Measurements from ENCODE around the gene KLF2.

DNA sequence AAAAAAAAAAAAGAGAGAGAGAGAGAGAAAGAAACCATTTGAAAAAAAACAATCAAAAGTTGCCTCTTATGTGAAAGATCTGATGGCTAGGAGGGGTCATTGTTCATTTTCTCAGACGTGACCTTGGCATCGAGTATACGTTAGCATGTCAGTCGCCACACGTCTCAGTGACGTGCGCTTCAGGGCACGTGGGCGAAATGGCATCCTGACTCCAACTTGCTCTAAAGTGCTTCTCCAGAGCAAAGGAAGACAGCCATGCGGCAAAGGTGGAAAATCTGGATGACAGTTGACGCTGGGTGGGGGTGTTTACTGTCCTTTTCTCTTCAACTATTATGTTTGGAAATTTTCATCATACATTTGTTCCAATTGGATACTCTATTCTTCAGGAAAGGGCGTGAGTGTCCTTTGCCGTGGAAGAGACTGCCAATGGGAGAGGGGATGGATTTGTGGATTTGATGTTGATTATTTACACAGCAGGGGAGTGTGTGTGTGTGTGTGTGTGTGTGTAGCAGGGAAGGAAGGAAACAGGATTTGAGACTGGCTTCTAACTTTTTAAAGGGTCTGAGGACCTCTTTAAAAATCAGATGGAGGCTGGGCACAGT is 25.0 kb downstream of the KLF2 start:
- TF ChIP-seq, protein P1, sequence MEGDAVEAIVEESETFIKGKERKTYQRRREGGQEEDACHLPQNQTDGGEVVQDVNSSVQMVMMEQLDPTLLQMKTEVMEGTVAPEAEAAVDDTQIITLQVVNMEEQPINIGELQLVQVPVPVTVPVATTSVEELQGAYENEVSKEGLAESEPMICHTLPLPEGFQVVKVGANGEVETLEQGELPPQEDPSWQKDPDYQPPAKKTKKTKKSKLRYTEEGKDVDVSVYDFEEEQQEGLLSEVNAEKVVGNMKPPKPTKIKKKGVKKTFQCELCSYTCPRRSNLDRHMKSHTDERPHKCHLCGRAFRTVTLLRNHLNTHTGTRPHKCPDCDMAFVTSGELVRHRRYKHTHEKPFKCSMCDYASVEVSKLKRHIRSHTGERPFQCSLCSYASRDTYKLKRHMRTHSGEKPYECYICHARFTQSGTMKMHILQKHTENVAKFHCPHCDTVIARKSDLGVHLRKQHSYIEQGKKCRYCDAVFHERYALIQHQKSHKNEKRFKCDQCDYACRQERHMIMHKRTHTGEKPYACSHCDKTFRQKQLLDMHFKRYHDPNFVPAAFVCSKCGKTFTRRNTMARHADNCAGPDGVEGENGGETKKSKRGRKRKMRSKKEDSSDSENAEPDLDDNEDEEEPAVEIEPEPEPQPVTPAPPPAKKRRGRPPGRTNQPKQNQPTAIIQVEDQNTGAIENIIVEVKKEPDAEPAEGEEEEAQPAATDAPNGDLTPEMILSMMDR (IDR thresholded peaks at IDR 0.05) = no peak
- no peak for TF ChIP-seq EZH2 (IDR thresholded peaks at IDR 0.05; ENCODE audit: borderline replicate concordance, insufficient read depth, low read depth, low read length, poor library complexity, severe bottlenecking)

All from B cell (primary cell).